Stimulated activated CD8-positive, alpha-beta memory T cell treated with anti-CD3 and anti-CD28 coated beads, Interleukin-12 subunit alpha, Interleukin-12 subunit beta, amount 100 ng/mL, for 4 hours (primary cell): ENCODE measurements around the gene NANOGP8.
"Not testable (repeated sequence)": the region's sequence is repeated elsewhere in the genome, so short reads cannot be mapped to it uniquely, and the experiment has no call there.

Experiments
- DNase-seq: peaks from one replicate; pipeline ENCODE4 v3.0.0-alpha.2; 2020; ENCODE audit warnings: low read depth

The NANOGP8 gene

GRCh38 chr15:35085176-35085919 is at the start of gene NANOGP8:
NANOGP8 (minus strand) TSS chr15:35085295; CDS start chr15:35085110, 185 bp downstream.
- not testable (repeated sequence) for DNase-seq

- DNase-seq: no peak
These were observed 49.2 kb upstream of the NANOGP8 start for GRCh38 chr15:35134299-35134698.

GRCh38 chr15:35130245-35130644 is 45.1 kb upstream of the NANOGP8 start:
- DNase-seq: no peak

GRCh38 chr15:35129361-35129760 is 44.3 kb upstream of the NANOGP8 start:
- no peak for DNase-seq

GRCh38 chr15:35127717-35128116 is 42.6 kb upstream of the NANOGP8 start:
- no peak for DNase-seq

GRCh38 chr15:35126236-35126635 is 41.1 kb upstream of the NANOGP8 start:
- no peak for DNase-seq

- no peak for DNase-seq
These were observed 38.6 kb upstream of the NANOGP8 start for GRCh38 chr15:35123743-35124142.

- no peak for DNase-seq
These were observed 36.7 kb upstream of the NANOGP8 start for GRCh38 chr15:35121611-35122359.

GRCh38 chr15:35120173-35120572 is 35.1 kb upstream of the NANOGP8 start:
- DNase-seq: no peak

- no peak for DNase-seq
These were observed 33.9 kb upstream of the NANOGP8 start for GRCh38 chr15:35118960-35119359.

- DNase-seq: no peak
These were observed 32.6 kb upstream of the NANOGP8 start for GRCh38 chr15:35117543-35118265.

GRCh38 chr15:35115155-35115725 is 30.1 kb upstream of the NANOGP8 start:
- DNase-seq: no peak

GRCh38 chr15:35112346-35112745 is 27.3 kb upstream of the NANOGP8 start:
- DNase-seq: no peak

GRCh38 chr15:35111861-35112260 is 26.8 kb upstream of the NANOGP8 start:
- no peak for DNase-seq

- DNase-seq: no peak
These were observed 23.4 kb upstream of the NANOGP8 start for GRCh38 chr15:35108453-35108852.

- DNase-seq: no peak
These were observed 22.5 kb upstream of the NANOGP8 start for GRCh38 chr15:35107561-35107960.

- no peak for DNase-seq
These were observed 22.0 kb upstream of the NANOGP8 start for GRCh38 chr15:35107122-35107521.

- no peak for DNase-seq
These were observed 19.5 kb upstream of the NANOGP8 start for GRCh38 chr15:35104526-35105147.

GRCh38 chr15:35102186-35102585 is 17.1 kb upstream of the NANOGP8 start:
- DNase-seq: no peak

GRCh38 chr15:35101335-35101734 is 16.2 kb upstream of the NANOGP8 start:
- no peak for DNase-seq

- DNase-seq: no peak
These were observed 13.6 kb upstream of the NANOGP8 start for GRCh38 chr15:35098737-35099136.

GRCh38 chr15:35095941-35096340 is 10.8 kb upstream of the NANOGP8 start:
- DNase-seq: no peak
